Activated CD4-positive, CD25-positive, alpha-beta regulatory T cell (primary cell): ENCODE data around the gene REEP6.

Experiments
- DNase-seq, 4 experiments: peaks; one replicate each; lab custom pipeline; 2025; lab: John Stamatoyannopoulos, UW

The REEP6 gene

GRCh38 chr19:1456121-1456900 is 34.7 kb upstream of the REEP6 start:
- DNase-seq = no peak

GRCh38 chr19:1457031-1457739 is 33.8 kb upstream of the REEP6 start:
- no peak for DNase-seq

GRCh38 chr19:1457892-1458291 is 33.1 kb upstream of the REEP6 start:
- no peak for DNase-seq

GRCh38 chr19:1459479-1459878 is 31.5 kb upstream of the REEP6 start:
- no peak for DNase-seq

GRCh38 chr19:1460033-1460995 is 30.7 kb upstream of the REEP6 start:
- DNase-seq = no peak

GRCh38 chr19:1461862-1462261 is 29.1 kb upstream of the REEP6 start:
- DNase-seq = no peak

- DNase-seq = no peak
Measured at GRCh38 chr19:1465191-1466016, 25.6 kb upstream of the REEP6 start.

GRCh38 chr19:1466018-1466460 is 24.9 kb upstream of the REEP6 start:
- no peak for DNase-seq

GRCh38 chr19:1466461-1467214 is 24.3 kb upstream of the REEP6 start:
- no peak for DNase-seq

- no peak for DNase-seq
Measured at GRCh38 chr19:1467215-1467489, 23.8 kb upstream of the REEP6 start.

GRCh38 chr19:1467490-1468273 is 23.3 kb upstream of the REEP6 start:
- no peak for DNase-seq

- no peak for DNase-seq
Measured at GRCh38 chr19:1468274-1468820, 22.6 kb upstream of the REEP6 start.

GRCh38 chr19:1468821-1469254 is 22.1 kb upstream of the REEP6 start:
- no peak for DNase-seq

GRCh38 chr19:1469255-1470054 is 21.5 kb upstream of the REEP6 start:
- DNase-seq = no peak

GRCh38 chr19:1470055-1470304 is 21.0 kb upstream of the REEP6 start:
- no peak for DNase-seq

GRCh38 chr19:1470305-1471009 is 20.5 kb upstream of the REEP6 start:
- DNase-seq = peak; percentile 44 to 71 (median 58)

GRCh38 chr19:1471010-1471514 is 19.9 kb upstream of the REEP6 start:
- no peak for DNase-seq

GRCh38 chr19:1471515-1472160 is 19.3 kb upstream of the REEP6 start:
- no peak for DNase-seq
